GM18873 (cell line): ENCODE measurements around the gene KCNMA1.

ENCODE experiments used
- ATAC-seq: cut with Tn5 transposase; IDR thresholded peaks from one replicate; pipeline ENCODE4 v1.9.1; 2021; ENCODE audit warnings: mild to moderate bottlenecking, moderate library complexity, moderate number of reproducible peaks; ENCODE audit not compliant: unreplicated experiment, low FRiP score

The KCNMA1 gene

GRCh38 chr10:77518241-77518909 is 119.2 kb downstream of the KCNMA1 start:
- ATAC-seq = no peak

- ATAC-seq = no peak
Measured at GRCh38 chr10:77516575-77516974, 121.0 kb downstream of the KCNMA1 start.

GRCh38 chr10:77514870-77515269 is 122.7 kb downstream of the KCNMA1 start:
- no peak for ATAC-seq

GRCh38 chr10:77513781-77514331 is 123.8 kb downstream of the KCNMA1 start:
- no peak for ATAC-seq

GRCh38 chr10:77513220-77513619 is 124.4 kb downstream of the KCNMA1 start:
- no peak for ATAC-seq

GRCh38 chr10:77512219-77512578 is 125.4 kb downstream of the KCNMA1 start:
- ATAC-seq = no peak

GRCh38 chr10:77511498-77512218 is 126.0 kb downstream of the KCNMA1 start:
- ATAC-seq = no peak

GRCh38 chr10:77510695-77511094 is 126.9 kb downstream of the KCNMA1 start:
- ATAC-seq = no peak

- no peak for ATAC-seq
Measured at GRCh38 chr10:77510294-77510693, 127.3 kb downstream of the KCNMA1 start.

GRCh38 chr10:77509391-77509790 is 128.2 kb downstream of the KCNMA1 start:
- no peak for ATAC-seq

- no peak for ATAC-seq
Measured at GRCh38 chr10:77507291-77507880, 130.2 kb downstream of the KCNMA1 start.

- ATAC-seq = no peak
Measured at GRCh38 chr10:77506517-77507200, 130.9 kb downstream of the KCNMA1 start.

- no peak for ATAC-seq
Measured at GRCh38 chr10:77505431-77506334, 131.9 kb downstream of the KCNMA1 start.

GRCh38 chr10:77504873-77505257 is 132.7 kb downstream of the KCNMA1 start:
- no peak for ATAC-seq

GRCh38 chr10:77504196-77504872 is 133.3 kb downstream of the KCNMA1 start:
- ATAC-seq = no peak

- ATAC-seq = no peak
Measured at GRCh38 chr10:77501846-77502261, 135.8 kb downstream of the KCNMA1 start.

- no peak for ATAC-seq
Measured at GRCh38 chr10:77501152-77501845, 136.3 kb downstream of the KCNMA1 start.

GRCh38 chr10:77500754-77501151 is 136.9 kb downstream of the KCNMA1 start:
- peak; percentile 43 for ATAC-seq

GRCh38 chr10:77498829-77499228 is 138.8 kb downstream of the KCNMA1 start:
- no peak for ATAC-seq
